Measurements from ENCODE around the gene WDTC1. TPM values are rescaled to one million over a fixed set of nuclear protein-coding genes. Genes with fewer than 3 reads are reported as not detected.

WDTC1 gene
- total and polyA plus RNA-seq, 9 of the 15 experiments (the other 6 are each of a cell fraction or from before 2014, with no cell fraction given) = 0.18 to 32.3 (median 8.8) TPM

- H3K4me1 ChIP-seq (replicated peaks in 1 of 2; ENCODE audit: control insufficient read depth in 2 of 2, insufficient read depth in 2 of 2, low read length in 2 of 2) = peaks cover 0 to 9% of the 10 kb centered on the region in 2 experiments; a peak in 2 of 5 replicates
- H3K27me3 ChIP-seq (ENCODE audit: control insufficient read depth in 2 of 2, insufficient read depth in 2 of 2, low read length in 2 of 2) = no peaks in the 10 kb centered on the region
- no peak overlapping the region for H3K4me3 ChIP-seq
- H3K9me3 ChIP-seq (replicated peaks; ENCODE audit: control insufficient read depth, insufficient read depth, low read depth, low read length) = no peaks in the 10 kb centered on the region
- ATAC-seq (peak; percentile 8; the same call in 2 of the 3 replicates), FAIRE-seq (no peak), DNase-seq (ENCODE audit: extremely low read depth in 1 of 4, low spot score in 3 of 4) (no peak)
- intact Hi-C loops (cut with micrococcal nuclease) = loop anchor here (1.0 to 5.0 kb wide), 3 partner anchors 56 to 87 kb away; partner anchors contain the start of gene FCN3
- no peak overlapping the region for H3K27ac ChIP-seq (ENCODE audit: extremely low read depth, low read depth, low read length)
- ChIA-PET CTCF (ENCODE audit: low intra/inter-chr PET ratio) (interaction anchor here (0.7 to 3.2 kb wide), 9 partner anchors 56 to 362 kb away, joined by 3 to 49 read pairs (median 5); partner anchors contain the start of gene GPR3), POLR2A (interaction anchor here (0.6 to 1.8 kb wide), 9 partner anchors 64 to 201 kb away, joined by 3 to 10 read pairs (median 3); no protein-coding TSS in a partner anchor)
- peaks cover 36% of the 10 kb centered on the region; the same call in 2 of the 3 replicates for H3K36me3 ChIP-seq (ENCODE audit: control insufficient read depth, insufficient read depth, low read length)
- no peaks in the 10 kb centered on the region for H3K79me2 ChIP-seq (ENCODE audit: control insufficient read depth, insufficient read depth, low read length)
- in situ Hi-C loops (cut with MboI) = loop anchor here (5.0 kb wide), 1 partner anchor 86 kb away; no protein-coding TSS in a partner anchor
- H2AFZ ChIP-seq (ENCODE audit: low read depth, low read length) = no peak overlapping the region
- H3K9me1 ChIP-seq (ENCODE audit: control insufficient read depth, insufficient read depth, low read length) = peaks cover 3% of the 10 kb centered on the region
- 0 out of 2 replicates have a peak, but pooled peaks cover 7% of the 10 kb centered on the region for H4K20me1 ChIP-seq (replicated peaks; ENCODE audit: control insufficient read depth, insufficient read depth, low read length)
- H3K4me2 ChIP-seq (ENCODE audit: insufficient read depth, low read length) = no peak overlapping the region
- no TSS peak for BruUV-seq (replicated peaks)
- WGBS (ENCODE audit: insufficient coverage, low coverage, missing lambda C conversion rate) = 63% methylated on average over 8 of the region's 8 CpGs
- 0 out of 4 replicates have a peak overlapping the region, but pooled peaks of 1 of the 2 experiments have one; percentile 15 for H3K9ac ChIP-seq (ENCODE audit: insufficient read depth in 1 of 2, low read depth in 2 of 2, low read length in 2 of 2)
- TF ChIP-seq RREB1 (CRISPR knock-in tag; IDR thresholded peaks at IDR 0.05) = no peak
- no peak for TF ChIP-seq NR2C1 (IDR thresholded peaks at IDR 0.05)
- no peak for TF ChIP-seq NR2C1 (tag; IDR thresholded peaks at IDR 0.05)
- TF ChIP-seq GTF3C2 (IDR thresholded peaks at IDR 0.05; ENCODE audit: borderline replicate concordance, extremely low read depth, insufficient read length) = no peak
- TF ChIP-seq NR4A1 (CRISPR knock-in tag; IDR thresholded peaks at IDR 0.05) = peak; percentile 11; the same call in 1 of the 2 replicates
- no peak for TF ChIP-seq NR4A1 (tag; IDR thresholded peaks at IDR 0.05)
- TF ChIP-seq XRCC4 (IDR thresholded peaks at IDR 0.05; ENCODE audit: extremely low read depth, insufficient read depth, insufficient read length) = no peak
- no peak for TF ChIP-seq ZNF584 (CRISPR knock-in tag; IDR thresholded peaks at IDR 0.05; ENCODE audit: low read depth)
- peak in 1 of 2 experiments; percentile 9; a peak in 1 of 4 replicates for TF ChIP-seq TBL1XR1 (IDR thresholded peaks at IDR 0.05; ENCODE audit: low read length in 2 of 2)
- TF ChIP-seq PHB (CRISPR knock-in tag; IDR thresholded peaks at IDR 0.05) = 0 out of 2 replicates have a peak, but pooled peaks have one; percentile 2
- TF ChIP-seq ASH1L (IDR thresholded peaks at IDR 0.05; ENCODE audit: borderline replicate concordance, low read depth, partially characterized antibody) = no peak
These were observed 66.6 kb downstream of the WDTC1 start for GRCh38 chr1:27301052-27301422.

All from K562 (cell line).